HG03575 (cell line): ENCODE results near the gene BTAF1.

Experiments
- ATAC-seq: cut with Tn5 transposase; IDR thresholded peaks from one replicate; pipeline ENCODE4 v1.9.1; 2021; ENCODE audit not compliant: unreplicated experiment, insufficient number of reproducible peaks, low FRiP score; ENCODE audit errors: extremely low read depth

BTAF1 gene

DNA sequence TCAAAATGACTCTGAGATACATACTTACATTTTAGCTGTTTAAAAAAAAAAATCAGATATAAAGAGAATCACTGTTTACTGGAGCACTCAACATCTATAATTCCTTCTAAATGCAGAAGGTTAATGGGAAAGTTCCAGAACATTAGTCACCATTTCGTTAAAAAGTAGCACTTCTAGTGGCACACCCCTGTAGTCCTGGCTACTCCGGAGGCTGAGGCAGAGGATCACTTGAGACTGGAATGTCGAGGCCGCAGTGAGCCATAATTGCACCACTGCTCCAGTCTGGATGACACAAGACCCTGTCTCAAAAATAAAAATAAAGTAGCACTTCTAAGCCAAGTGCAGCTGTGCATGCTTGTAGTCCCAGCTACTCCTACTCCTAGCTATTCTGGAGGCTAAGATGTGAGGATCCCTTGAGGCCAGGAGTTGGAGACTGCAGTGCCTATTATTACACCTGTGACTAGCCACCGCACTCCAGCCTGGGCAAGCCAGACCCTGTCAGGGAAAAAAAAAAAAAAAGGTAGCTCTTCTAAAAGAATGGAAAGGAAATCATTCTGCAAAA, 16.5 kb upstream of the BTAF1 start:
- ATAC-seq, result no peak

DNA sequence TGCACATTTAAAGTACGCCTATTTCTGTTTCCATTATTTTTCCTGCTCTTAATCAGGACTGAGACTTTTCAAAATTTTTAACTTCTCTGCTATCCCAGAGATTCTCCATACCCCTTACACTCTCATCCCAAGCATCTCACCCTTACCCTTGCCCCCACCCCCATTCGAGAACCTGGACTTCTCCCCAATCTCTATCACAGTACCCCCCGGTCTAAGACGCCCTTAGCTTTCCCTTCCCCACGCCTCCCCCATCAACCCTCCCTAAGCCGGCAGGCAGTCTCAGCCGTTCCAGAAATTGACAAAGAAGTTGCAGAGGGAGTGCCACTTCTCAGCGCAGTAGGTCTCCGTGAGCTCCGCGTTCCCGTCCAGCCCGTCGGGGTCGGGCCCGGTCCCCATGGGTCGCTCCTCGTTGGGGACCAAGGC, 15.6 kb upstream of the BTAF1 start:
- ATAC-seq, result no peak

DNA sequence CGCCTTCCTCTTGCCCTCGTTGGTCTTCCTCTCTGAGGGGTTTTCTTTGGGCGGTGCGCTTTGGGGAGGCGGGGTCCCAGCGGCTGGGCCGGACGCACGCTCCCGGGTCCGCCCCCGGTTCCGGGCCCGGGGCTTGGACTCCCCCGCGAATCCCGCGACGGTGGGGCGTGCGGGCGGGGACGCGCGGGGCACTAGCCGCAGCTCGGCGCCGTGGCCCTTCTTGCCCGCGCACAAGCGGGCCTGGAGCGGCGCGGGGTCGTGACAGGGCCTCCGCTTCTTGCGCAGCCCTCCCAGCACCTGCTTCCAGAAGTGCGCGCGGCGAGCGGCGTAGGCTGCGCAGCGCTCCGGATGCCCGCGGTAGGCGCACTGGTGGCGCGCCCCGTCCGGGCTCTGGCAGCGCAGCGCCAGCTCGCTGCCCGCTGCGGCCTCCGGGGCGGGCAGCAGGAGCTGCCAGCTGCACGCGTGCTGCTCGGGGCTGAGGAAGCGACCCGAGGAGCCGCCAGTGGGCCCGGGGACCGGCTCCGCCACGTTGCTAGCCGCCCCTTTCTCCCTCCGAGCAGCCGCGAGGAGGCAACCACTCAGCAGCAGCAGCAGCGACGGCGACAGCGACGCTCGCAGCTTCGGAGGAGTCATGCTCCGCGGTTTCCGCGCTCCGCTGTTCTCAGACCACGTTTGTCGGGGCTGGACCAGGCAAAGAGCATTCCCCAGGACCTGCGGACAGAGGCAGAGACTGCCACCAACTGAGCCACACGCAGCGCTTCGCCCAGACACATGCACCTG, 15.0 kb upstream of the BTAF1 start:
- peak; percentile 49 for ATAC-seq

DNA sequence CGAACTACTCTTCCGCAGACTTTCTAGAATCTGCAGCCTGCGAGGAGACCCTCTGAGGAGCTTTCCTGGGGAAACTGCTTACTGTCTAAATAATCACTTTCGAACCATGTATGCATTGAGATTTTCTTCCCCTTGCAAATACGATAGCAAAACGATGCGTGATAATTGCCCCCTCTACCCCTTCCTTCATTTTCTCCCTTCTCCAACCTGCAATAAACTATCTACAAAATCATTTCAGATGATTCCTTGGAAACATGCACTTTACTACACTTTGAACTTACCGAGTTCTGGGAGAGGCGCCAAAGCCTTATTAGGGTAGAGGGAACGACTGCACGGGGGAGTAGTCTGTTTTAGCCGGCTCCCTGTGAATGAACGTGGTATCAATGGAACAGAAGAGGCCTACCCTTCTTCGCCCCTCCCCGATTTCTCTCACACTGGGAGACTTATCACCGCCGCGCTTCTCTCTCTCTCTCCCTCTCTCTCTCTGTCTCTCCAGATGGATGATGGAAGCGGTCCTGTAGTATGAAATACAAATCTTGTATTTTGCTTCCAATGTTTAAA, 14.4 kb upstream of the BTAF1 start, which contains the start of gene FGFBP3:
Gene FGFBP3, minus strand, starts transcription at position 370 of the 561 bp plus-strand sequence. CDS start 517 bp downstream, outside the sequence.
- no peak for ATAC-seq

DNA sequence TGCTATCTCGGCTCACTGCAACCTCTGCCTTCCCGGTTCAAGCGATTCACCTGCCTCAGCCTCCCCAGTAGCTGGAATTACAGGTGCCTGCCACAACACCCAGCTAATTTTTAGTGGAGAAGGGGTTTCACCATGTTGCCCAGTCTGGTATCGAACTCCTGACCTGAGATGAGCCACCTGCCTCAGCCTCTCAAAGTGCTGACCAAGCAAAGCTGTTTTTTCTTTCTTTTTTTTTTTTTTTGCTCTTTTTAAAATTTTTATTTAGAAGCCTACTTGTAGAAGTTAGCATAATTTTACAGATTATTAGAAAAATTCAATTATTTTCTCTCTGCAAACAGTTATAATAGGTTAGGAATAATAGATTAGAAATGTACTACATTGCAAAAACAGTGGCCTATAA, 13.1 kb upstream of the BTAF1 start:
- no peak for ATAC-seq

DNA sequence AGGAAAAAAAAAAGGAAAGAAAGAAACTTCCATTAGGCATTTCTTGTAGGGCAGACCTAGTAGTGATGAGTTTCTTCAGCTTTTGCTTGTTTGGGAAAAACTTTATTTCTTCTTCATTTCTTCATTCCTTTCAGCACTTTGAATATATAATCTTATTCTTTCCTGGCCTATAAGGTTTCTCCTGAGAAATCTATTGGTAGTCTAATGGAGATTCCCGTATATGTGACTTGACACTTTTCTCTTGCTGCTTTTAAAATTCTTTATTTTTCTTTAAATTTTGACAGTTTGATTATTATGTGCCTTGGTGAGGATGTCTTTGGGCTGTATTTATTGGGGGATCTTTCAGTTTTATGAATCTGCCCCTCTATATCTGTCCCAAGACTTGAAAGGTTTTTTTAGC, 3.9 kb upstream of the BTAF1 start:
- no peak for ATAC-seq

DNA sequence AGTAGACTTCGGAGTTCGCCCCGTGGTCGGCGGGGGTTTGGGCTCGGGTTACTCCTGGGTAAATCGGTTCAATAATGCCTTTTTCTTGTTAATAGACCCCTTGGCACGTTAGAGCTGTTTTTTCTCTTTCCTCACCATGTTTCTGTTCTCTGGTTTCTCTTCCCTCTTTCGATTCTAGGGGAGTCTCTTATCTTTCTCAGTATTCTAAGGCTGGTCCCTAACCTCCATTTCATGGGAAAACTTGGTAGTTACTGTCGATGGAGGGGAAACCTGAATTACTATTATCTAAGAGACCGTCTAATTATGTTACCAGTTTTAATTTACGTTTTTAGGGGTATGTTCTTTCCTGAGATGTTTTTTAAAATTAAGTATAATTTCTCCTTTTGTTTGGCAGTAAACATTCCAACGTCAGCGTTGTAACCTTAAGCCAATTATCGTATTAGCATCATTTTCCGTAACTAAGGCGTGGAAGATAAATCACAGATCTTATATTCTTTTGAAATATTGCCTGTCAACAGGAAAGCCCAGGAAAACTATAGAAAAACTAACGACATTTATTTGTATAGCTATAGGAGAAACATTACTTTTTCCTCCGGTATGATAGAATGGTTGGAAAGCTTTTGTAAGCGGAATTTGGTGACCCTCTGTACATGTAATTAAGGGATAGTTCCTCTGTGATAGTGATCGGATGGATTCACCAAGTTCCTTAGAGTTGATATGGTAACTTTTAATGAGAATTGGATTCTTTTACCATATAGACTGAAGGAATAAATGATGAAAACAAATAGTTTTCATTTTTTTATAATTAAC, 847 bp downstream of the BTAF1 start:
- no peak for ATAC-seq

DNA sequence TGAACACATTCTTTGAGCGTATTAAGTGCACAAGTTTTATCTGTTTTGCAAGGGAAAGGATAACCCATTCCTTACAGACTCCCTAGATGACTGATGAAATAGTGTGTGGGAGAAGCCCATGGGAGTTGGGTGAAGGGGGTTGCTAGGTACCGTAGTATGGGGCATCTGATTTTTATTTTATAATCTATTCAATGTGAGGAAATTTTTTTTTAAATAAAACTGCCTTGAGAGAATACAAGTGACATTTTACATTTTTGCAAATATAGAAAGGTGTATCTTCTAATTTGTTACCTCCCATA, 1.4 kb downstream of the BTAF1 start:
- ATAC-seq, result no peak

DNA sequence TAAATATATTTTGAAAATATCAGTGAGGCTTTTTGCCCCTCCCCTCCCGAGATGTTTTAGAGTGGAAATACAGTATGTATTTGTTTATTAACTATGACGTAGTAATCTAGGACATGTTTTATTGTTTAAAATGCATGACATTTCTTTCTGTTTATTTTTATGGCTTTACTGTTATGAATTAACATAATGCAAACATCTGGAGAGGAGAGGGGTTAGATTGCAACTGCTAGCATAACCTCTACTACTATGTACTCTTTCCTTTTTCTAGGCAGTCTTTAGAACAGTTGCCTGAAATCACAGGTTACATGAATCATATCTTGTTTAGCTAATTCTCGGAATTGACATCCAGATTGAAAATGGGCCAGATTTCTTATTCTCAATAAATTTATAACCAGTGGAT, 7.4 kb downstream of the BTAF1 start:
- ATAC-seq, result no peak

DNA sequence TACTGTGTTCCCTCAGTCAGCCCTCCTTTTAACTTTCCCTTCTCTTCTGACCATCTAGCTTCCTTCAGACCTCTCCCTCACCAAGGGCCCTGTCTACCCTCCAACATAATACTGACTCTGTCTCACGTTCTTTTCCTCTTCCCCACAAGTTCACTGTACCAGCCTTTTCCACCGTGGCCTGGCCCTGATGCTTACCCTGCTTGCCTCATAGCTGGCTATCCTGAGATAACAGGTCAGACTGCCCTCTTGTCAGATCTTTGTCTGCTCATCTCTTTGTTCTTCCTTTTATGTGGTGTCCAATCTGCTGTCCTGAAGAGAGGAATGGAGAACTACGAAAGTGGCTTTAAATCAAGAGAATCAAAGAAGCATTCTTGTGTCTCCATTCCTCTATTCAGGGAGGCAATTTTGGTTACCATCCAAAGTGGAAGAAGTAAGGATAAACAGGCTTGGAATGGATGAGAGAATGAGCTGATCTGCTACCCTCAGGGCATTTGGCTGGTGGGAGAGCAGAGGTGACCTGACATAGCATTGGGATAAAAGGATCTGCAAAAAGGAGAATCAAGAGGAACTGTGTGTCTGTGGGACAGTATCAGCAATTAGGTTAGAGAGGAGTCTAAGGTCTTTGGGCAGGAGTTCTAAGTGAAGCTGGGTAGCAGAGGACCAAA, 8.1 kb downstream of the BTAF1 start:
- ATAC-seq, result no peak

DNA sequence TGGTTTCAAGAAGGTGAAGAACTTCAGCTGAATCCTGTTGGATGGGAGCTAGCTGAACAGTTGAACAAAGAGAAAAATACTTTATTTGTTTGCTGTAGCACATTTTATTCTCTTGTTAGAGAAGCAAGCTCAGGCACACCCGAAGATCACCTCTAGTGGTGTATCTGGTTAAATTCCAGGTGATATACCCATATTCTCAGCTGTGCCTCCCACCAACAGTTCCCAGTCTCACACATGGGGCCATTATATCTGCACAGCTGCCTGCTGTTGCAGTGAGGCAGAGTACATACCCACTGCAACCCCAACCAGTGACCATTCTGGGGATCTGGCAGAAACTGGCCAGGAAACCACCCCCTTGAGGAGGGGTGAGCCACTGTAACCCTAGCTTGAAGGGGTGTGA, 9.2 kb downstream of the BTAF1 start:
- no peak for ATAC-seq

DNA sequence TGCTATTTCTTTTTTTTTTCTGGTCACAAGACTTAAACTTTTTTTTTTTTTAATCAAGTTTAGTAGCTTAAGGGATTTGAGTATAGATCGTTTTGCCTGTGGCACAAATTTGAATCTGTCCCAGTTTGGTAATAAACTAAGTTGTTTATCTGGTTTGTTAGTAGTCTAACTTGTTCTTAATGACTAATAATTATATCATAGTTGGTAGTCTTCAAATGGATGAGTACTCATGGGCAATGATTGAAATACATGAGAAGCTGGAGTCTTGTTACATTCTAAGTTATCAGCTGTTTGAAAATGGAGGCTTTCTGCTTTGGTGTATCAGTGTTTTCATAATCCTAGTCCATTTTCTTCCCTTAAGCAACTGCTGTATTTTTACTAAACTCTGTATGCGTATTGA, 12.3 kb downstream of the BTAF1 start:
- ATAC-seq, result no peak

DNA sequence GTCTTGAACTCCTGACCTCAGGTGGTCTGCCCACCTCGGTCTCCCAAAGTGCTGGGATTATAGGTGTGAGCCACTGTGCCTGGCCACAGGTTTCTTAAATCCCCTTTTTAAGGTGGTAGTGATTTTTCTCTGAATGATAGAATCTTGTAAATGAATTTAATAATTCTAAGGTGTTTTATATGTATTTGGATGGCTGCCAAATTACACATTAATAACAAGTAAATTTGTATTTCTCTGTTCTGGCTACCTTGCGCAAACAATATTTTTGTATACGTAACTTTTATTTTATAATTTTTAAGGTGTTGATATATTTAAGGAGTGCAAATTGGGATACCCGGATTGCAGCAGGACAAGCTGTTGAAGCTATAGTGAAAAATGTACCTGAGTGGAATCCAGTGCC, 16.1 kb downstream of the BTAF1 start:
- ATAC-seq, result no peak

DNA sequence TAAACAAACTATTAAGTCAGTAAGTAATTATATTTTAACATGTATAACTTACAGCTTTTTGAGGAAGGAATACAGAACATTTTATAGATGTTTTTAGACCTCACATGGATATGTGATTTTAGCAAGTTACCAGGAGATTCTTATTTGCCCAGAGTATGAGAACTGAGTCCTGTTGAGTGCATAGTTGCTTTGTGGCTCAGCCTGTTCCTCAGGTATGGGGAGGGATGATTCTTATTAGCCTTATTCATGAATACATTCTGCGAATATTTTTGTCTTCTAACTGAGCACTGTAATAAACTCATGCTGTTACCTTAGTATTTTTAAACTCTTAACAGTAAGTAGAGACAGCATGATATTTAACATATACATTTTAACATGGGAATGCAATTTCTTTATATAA, 17.9 kb downstream of the BTAF1 start:
- ATAC-seq, result no peak

DNA sequence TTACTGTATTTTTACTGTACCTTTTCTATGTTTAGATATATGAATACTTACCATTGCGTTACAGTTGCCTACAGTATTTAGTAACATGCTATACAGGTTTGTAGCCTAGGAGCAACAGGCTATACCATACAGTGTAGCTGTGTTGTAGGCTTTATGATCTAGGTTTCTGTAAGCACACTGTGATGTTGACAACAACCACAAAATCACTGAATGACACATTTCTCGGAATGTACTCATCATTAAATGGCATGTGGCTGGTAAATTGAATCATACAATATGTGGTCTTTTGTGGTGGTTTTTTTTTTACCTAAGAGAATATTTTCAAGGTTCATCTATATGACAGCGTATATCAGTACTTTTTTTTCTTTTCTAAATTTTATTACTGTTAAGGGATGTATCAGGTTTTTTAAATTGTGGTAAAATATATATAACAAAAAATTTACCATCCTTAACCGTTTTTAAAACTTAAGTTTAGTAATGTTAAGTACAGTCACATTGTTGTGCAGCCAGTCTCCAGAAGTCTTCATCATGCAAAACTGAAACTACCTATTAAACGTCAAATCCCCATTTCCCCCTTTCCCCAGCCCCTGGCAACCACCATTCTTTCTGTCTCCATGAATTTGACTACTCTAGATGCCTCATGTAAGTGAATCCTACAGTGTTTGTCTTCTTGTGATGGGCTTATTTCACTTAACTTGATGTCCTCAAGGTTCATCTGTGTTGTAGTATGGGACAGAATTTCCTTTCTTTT, 21.5 kb downstream of the BTAF1 start:
- no peak for ATAC-seq

DNA sequence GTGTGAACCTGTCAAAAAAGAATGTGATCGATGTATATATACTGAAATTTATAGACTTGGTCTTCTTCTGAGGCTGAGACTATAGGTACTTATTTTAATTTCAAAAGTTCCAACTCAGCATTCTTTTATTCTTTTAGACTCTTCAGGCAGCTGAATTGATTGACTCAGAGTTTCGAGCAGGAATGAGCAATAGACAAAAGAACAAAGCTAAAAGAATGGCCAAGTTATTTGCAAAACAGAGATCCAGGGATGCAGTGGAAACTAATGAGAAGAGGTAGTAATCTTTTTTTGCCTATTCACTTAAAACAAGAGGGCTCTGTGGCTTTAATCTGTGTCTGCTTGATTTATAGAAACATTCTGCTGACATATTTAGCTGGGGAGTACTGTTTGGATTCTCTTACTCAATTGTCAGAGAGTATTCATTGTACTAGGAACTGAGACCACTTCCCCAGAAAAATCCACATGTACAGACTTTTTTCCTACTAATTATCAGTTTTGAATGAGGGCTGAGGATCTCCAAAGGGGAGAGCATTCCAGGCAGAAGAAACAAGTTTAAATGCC, 30.1 kb downstream of the BTAF1 start:
- no peak for ATAC-seq

DNA sequence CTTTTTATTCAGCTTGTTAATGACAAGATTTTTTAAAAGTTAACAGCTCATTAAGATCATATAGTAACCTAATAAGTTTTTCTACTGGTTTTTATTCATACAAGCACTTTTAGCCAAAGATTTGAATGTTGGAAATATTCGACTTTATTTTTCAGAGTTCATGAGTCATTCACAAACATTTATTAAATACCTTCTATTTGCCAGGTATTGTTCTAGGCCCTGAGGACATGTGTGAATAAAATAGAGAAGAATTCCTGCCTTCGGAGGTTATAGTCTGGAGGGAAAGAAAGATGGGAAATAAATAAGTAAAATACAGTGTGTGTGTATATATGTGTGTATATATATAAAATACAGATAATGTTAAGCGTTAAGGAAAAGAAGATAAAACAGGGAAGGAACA, 31.5 kb downstream of the BTAF1 start:
- ATAC-seq, result no peak

DNA sequence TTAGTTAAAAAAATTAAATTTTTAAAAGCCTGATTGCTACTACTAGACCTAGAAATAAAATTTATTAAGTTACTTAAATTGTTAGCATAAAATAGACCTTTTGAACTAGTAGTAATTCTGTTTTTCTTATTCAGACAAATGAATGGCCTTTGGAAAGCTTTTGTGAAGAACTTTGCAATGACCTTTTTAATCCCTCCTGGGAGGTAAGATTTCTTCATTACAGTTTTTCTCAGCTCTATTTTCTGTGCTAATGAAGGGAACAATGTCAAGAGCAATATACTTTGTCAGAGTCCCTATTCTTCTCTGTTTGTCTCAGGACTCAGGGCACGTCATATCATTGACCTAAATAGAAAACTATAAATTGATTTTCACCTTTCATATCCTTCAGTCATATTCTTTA, 33.5 kb downstream of the BTAF1 start:
- ATAC-seq, result no peak
